GM19240 (cell line): ENCODE measurements around the gene COL4A2.

Experiments used
- DNase-seq: peaks from one replicate; pipeline ENCODE4 v3.0.0; 2011; ENCODE audit warnings: low spot score; ENCODE audit not compliant: insufficient read length

Gene COL4A2

DNA sequence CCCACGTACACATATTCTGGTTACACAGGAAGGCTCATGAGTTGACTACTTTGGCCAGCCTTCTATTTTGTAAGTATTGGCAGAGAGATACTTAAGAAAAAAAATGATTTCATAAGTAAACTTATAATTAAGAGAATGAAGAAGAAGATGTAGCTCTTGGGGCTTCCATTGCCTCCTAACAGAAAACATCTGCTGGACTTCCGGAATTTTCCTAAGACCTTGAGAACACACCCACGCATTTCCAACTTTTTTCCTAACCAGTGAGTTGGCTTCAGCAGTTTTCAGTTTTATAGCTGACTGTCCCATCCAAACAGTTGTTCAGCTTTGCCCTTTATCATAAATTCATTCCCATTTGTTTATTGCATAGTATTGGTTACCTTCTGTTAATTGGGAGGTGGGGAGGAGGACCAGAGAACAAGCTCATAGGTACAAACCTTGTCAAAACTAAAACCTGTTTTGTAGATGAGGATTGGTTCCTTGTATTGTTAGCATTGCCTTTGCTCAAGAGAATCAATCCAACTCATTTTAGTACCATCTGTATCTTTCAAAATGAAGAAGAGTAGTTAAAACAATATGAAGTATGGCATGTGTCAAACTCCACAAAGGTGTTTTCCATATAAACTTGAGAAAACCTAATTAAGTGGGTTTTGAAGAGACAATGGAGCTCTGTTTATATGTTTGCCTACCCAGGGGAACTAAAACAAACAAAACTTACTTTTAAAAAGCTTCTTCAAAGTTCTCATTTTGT lies 93.9 kb downstream of the COL4A2 start:
- DNase-seq = no peak

DNA sequence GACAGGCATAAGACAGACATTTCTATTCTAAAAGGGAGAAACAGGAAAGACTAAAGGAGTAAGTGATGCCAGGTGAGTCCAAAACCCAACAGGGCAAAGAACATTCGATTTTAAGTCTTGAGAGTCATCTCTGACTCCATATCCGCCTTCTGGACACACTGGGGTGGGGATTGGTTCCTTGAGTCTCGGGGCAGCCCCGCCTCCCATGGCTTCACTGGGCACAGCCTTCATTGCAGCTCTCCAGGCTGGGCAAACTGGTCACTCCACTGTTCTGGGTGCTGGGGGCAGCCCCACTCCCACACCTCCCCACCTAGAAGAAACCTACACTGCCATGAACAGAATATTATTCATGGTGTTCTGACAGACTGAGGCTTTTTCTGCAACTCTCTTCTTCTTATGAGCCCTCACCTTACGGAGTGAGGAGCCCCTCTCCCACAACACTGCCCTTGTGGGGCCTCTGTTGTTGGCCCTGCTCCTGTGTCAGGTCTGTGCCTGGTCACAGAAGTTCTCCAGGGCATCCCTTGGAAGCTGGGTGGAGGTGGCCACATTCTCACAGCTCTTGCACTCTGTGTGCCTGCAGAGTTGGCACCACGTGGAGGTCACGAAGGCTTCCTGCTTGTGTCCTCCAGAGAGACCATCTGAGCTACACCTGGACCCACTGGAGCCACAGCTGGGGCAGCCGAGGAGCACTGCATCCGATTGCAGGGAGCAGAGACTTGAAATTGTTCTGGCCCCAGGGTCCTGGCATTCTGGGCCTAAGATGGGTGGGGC lies 95.4 kb downstream of the COL4A2 start:
- DNase-seq = no peak

GRCh38 chr13:110403315-110403714 lies 96.2 kb downstream of the COL4A2 start:
- DNase-seq = no peak

- DNase-seq = no peak
These were observed 96.6 kb downstream of the COL4A2 start for GRCh38 chr13:110403721-110404120.

- no peak for DNase-seq
These were observed 97.2 kb downstream of the COL4A2 start for GRCh38 chr13:110404321-110404720.

DNA sequence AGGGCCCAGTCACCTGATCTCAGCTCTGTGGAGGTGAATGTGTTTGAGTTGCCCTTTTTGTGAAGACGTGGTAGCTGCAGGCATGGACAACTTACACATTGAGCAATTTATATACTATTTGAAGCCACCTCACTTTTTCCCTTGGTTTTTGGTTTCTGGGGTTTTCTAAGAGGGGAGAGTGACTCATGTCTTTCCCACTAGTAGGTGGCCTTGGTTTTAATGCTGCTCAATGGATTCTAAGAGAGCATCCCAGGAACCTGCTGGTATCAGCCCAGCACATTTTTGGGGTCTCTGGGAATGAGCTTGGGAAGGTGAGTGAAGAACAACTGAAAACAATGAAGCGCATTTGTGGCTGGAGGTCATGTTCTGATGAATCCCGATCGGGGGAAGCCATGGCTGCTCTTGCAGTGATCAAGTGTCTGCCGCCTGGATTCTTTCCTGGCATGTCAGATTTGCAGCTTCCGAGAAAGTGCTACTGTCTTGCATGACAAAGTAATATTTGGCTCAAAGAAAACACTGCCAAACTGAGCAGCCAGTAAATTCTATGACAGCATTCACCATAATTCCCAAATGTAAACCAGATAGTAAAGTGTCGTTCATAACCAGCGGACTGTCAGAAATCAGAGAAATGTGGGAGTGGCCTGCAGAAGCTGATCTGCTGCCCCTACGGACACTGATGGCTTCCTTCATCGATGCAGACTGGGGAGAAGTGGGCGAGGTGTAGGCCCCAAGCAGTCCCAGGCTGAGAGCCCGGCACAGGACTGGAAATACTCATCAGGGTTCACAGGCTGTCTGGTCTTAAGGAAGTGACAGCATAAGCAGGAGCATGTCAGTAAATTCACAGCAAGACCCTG lies 98.7 kb downstream of the COL4A2 start:
- no peak for DNase-seq

DNA sequence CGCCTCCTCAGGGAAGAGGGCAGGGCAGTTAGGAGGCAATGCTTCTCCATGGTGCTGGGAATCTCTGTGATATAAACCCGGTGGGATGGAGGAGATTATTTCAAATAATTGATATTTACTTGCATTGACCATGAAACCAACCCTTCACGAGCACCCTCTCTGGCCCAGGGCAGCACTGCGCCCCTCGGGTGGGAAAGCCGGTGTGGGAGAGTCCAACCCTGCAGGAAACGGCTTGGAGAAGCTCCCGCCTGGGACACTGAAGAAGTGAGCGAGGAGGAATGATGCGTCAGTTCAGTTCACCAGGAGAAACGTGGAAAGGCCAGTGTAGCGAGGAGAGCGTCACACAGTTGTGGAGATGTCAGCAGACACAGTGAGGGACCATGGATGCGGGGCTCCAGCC lies 99.9 kb downstream of the COL4A2 start:
- no peak for DNase-seq

- no peak for DNase-seq
These were observed 100.4 kb downstream of the COL4A2 start for GRCh38 chr13:110407531-110407930.

DNA sequence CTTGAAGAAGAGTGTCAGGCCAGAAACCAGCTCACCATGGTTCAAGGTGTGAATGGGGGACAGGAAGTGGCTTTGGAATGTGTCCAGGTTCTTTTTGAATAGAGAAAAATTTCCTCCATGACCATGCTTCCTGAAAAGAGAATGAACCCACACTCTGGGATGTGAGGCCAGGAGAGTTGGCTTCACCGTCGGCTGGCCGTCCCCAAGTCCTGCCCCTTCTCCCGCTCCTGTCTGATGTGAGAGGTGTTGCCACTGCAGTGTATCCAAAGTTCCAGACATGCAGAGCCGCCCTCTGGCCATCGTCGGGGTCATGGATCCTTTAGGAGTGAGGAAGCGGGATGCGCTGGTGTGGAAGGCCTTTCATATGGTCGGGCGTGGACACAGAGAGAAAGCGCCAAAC lies 101.2 kb downstream of the COL4A2 start:
- DNase-seq = no peak

DNA sequence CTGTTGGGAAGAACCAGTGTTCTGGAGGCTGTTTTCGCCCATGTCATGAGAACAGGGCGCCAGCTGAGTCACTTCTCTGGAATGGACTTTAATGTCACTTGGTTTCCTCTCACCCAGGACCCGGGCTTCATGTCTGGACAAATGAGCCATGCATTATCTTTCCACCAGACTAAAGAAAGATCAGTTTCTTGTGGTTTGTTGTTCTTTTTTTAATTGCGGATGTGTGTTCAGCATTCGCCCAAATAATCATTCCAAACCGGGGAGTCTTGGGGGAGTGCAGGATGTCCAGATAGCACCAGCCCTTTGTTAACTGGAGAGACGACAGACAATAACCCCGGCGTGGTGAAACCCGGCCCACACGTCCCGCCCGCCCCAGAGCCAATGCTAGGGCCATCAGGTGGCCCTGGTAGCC lies 102.5 kb downstream of the COL4A2 start:
- no peak for DNase-seq

DNA sequence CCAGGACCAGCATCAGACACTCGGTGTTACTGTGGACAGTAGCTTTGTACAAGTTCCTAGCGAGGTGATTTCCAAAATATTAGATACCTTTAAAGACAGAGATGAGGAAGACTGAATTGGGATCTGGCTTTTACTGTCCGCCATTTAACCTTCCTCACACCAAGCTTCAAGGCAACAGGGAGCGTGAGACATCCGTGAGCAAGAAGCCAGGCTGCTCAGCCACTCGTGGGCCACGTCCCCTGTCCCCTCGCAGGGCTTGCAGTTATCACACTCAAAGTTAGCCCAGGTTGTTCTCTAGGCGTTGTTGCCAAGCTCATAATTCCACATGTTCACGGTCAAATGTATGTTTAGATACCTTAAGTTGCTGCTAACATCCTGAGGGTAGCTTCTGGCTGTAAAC lies 102.9 kb downstream of the COL4A2 start:
- no peak for DNase-seq

DNA sequence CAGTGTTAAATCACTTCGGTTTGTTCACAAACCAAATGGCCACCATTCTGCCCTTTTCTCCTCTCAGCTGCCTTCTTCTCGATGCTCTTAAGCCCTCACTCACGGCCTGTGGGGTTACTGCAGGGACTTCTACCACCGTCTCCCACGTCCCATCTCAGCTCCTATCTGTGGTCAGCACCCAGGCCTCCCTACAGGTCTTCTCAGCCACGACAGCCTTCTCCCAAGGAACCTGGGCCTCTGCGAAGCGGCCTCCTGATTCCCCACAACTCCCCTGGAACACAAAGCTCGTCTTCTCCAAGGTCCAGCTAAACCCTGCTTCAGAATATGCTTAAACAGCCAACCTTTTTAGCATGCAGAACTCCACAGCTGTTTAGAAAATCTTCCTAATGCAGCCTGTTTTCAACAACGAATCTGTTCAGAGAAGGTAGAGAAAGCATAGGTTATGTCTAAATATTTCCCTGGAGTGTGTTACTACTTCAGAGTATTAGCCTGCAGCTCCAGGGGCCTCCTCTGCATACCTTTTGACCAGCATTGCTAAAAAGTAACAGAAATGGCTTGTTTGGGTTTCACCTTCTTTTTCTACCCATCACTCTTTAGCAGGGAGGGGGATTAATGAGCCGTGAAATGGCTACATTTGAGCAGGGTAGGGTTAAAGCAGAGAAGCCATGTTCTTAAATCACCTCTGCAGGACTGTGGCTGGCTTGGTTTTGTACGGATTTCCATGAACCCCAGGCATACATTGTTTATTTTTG lies 104.0 kb downstream of the COL4A2 start:
- DNase-seq = no peak

- no peak for DNase-seq
These were observed 104.6 kb downstream of the COL4A2 start for GRCh38 chr13:110411688-110412059.

DNA sequence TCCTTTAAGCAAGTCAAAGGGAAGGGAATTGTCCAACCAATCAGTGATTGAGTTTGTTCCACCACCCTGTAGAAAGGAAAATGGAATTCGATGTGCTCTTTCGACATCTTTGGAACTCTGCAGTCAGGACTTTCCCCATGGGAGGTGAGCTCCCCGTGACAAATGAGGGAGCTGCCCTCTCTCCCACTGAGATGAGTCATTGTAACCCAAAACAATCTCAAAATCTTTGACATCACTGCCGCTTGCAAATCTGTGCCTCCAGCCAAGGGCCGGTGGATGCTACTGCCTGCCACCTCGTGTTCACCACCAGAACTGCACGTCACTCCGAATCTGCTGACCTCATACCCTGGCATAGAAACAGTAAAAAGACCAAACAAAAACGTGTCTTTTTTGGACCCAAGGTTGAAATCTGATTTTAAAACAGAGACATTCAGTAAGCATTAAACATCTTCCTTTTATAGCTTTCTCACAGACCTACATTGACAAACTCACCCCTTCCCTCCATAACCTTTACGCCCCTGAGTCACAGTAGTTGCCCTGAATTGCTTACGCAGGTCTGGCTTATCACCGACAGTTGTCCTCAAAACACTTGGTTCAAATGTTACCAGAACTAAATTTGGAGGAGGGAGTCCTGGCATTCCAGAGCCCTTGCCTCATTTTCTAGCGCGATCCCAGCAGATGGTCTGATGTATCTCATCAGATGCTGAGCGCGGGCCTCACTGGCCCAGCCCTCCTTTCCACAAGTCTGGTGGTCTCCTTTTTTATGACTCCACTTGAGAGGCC lies 105.2 kb downstream of the COL4A2 start:
- peak; percentile 75 for DNase-seq

DNA sequence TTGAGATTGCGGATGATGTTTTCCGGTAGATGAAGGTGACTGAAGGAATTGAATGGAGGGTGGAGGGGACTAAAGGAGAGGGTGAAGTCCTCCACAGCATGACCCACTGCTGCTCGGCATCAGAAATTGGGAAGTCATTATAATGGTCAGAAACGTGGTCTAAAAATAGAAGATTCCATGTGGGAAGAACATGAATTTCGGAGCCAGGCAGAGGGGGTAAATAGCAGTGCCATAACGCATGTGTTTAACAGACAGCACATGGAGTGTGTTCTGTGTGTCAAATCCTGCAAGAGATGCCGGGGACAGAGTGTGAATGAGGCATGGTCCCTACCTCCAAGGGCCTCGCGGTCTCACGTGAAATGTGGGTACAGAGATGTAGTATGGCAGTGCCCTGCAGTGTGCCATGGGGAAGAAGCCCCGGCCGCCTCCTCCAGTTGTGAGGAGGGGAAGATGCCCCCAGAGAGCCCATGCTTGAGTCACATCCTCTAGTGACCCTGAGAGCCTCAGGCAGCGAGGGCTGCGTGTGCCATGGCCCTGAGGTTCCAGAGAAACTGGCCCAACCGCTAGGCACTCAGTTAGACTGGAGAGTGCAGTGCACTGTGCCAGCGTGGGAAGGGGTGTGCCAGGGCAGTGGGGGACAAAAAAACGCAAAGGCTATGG lies 106.1 kb downstream of the COL4A2 start:
- no peak for DNase-seq

DNA sequence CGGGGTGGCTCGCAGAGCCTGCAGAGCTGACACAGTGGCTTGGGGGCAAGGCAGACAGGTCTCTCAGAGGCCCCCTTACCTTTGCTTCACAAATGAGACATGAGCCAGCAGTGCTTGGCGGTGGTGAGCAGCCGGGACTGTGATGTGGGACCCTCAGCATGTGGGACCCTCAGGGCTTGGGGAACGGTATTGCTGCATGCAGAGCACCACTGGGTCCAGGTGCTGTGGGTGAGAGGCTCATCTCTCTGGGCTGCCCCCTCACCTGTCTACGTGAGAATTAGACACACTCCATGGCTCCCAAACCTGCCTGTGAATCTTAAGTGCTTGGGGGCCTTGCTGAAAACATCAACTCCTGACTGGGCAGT lies 106.6 kb downstream of the COL4A2 start:
- no peak for DNase-seq

DNA sequence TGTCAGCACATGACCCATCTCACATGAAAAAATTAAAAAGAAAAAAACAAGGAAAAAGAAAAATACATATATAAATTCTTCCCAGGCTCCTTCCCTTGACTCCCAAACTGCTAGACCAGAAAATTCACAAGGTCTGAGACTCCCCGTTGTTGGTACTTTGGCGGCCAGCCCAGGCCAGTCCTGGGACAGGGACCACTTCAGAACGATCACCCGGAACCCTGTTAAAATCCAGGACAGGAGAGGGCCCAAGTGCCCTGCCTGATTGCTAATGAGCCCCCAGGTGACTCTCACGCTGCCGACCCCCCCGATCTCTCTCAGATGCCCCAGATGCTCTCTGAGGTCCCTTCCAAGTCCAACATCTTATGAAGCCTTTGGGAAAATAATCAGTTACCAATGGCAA lies 107.2 kb downstream of the COL4A2 start:
- DNase-seq = no peak

GRCh38 chr13:110414931-110415330 lies 107.8 kb downstream of the COL4A2 start:
- no peak for DNase-seq

GRCh38 chr13:110415669-110416068 lies 108.6 kb downstream of the COL4A2 start:
- no peak for DNase-seq
